Fibroblast of pulmonary artery (primary cell): ENCODE data around the gene KANK4.

Source experiments
- DNase-seq: peaks from one replicate; pipeline ENCODE4 v3.0.0-alpha.2; 2010; ENCODE audit warnings: low read depth
- H3K4me3 ChIP-seq: replicated peaks from 2 replicates; pipeline ENCODE4 v1.5.1; 2011; ENCODE audit warnings: low read depth, mild to moderate bottlenecking, control low read depth, low read length, moderate library complexity
- TF ChIP-seq, protein P1 (sequence below): IDR thresholded peaks from 2 replicates; pipeline ENCODE4 v1.5.1; 2011; ENCODE audit warnings: mild to moderate bottlenecking, control low read depth, low read length, inconsistent platforms; ENCODE audit errors: missing control alignments

KANK4 gene

DNA sequence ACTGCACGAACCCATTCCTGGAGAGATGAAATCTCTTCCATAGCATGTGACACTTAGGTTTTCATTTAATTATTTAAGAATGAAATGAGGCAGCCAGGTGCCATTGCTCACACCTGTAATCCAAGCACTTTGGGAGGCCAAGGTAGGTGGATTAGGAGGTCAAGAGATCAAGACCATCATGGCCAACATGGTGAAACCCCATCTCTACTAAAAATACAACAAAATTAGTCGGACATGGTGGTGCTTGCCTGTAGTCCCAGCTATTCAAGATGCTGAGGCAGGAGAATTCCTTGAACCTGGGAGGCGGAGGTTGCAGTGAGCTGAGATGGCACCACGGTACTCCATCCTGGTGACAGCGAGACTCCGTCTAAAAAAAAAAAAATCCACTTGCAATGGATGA lies 106.8 kb downstream of the KANK4 start:
- DNase-seq: no peak
- no peak overlapping the region for H3K4me3 ChIP-seq
- TF ChIP-seq, protein P1, sequence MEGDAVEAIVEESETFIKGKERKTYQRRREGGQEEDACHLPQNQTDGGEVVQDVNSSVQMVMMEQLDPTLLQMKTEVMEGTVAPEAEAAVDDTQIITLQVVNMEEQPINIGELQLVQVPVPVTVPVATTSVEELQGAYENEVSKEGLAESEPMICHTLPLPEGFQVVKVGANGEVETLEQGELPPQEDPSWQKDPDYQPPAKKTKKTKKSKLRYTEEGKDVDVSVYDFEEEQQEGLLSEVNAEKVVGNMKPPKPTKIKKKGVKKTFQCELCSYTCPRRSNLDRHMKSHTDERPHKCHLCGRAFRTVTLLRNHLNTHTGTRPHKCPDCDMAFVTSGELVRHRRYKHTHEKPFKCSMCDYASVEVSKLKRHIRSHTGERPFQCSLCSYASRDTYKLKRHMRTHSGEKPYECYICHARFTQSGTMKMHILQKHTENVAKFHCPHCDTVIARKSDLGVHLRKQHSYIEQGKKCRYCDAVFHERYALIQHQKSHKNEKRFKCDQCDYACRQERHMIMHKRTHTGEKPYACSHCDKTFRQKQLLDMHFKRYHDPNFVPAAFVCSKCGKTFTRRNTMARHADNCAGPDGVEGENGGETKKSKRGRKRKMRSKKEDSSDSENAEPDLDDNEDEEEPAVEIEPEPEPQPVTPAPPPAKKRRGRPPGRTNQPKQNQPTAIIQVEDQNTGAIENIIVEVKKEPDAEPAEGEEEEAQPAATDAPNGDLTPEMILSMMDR: no peak

DNA sequence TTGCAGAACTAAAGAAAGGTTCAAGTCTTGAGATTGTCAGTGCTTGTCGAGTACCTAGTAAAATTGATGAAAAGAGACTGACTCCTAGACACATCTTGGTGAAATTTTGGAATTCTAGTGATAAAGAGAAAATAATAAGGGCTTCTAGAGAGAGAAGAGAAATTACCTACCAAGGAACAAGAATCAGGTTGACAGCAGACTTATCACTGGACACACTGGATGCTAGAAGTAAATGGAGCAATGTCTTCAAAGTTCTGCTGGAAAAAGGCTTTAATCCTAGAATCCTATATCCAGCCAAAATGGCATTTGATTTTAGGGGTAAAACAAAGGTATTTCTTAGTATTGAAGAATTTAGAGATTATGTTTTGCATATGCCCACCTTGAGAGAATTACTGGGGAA lies 108.3 kb downstream of the KANK4 start:
- TF ChIP-seq, protein P1: no peak
- no peak overlapping the region for H3K4me3 ChIP-seq
- DNase-seq: no peak

GRCh38 chr1:62209931-62210595 lies 109.2 kb downstream of the KANK4 start:
- no peak for DNase-seq
- TF ChIP-seq, protein P1: no peak

GRCh38 chr1:62208970-62209369 lies 110.3 kb downstream of the KANK4 start:
- no peak overlapping the region for H3K4me3 ChIP-seq
- TF ChIP-seq, protein P1: no peak
- DNase-seq: no peak

More at GRCh38 chr1:62209931-62210595, 109.2 kb downstream of the KANK4 start:
- H3K4me3 ChIP-seq: no peak overlapping the region

- no peak overlapping the region for H3K4me3 ChIP-seq
- DNase-seq: no peak
- TF ChIP-seq, protein P1: no peak
Measured at GRCh38 chr1:62208087-62208486, 111.1 kb downstream of the KANK4 start.

- DNase-seq: no peak
- TF ChIP-seq, protein P1: no peak
- H3K4me3 ChIP-seq: no peak overlapping the region
Measured at GRCh38 chr1:62207187-62207586, 112.0 kb downstream of the KANK4 start.

DNA sequence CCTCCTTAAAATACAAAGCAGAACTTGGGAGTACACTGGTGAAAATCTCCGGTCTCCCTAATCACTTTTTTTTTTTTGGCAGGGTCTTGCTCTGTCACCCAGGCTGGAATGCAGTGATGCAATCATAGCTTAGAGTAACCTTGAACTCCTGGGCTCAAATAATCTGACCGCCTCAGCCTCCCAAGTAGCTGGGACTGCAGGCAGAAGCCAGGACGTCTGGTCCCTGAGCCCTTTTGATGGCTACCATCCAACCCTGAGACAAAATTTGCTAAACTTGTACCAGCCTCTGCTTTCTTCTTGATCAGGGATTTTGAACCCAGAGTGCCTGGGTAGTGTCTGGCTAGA lies 120.5 kb downstream of the KANK4 start:
- TF ChIP-seq, protein P1: no peak
- no peak overlapping the region for H3K4me3 ChIP-seq
- DNase-seq: peak; percentile 10
